GM21737 (cell line): ENCODE data around the gene RIOK2.

Experiments used
- ATAC-seq: cut with Tn5 transposase; IDR thresholded peaks from one replicate; pipeline ENCODE4 v1.9.1; 2021; ENCODE audit warnings: mild to moderate bottlenecking, moderate library complexity; ENCODE audit not compliant: unreplicated experiment

The RIOK2 gene

GRCh38 chr5:97127727-97128126 is 55.3 kb downstream of the RIOK2 start:
- no peak for ATAC-seq

- no peak for ATAC-seq
Observed at GRCh38 chr5:97125125-97125683, 57.8 kb downstream of the RIOK2 start.

GRCh38 chr5:97124335-97124734 is 58.7 kb downstream of the RIOK2 start:
- no peak for ATAC-seq

GRCh38 chr5:97121848-97122247 is 61.2 kb downstream of the RIOK2 start:
- no peak for ATAC-seq

GRCh38 chr5:97120195-97120594 is 62.9 kb downstream of the RIOK2 start:
- ATAC-seq = no peak

GRCh38 chr5:97119007-97119390 is 64.0 kb downstream of the RIOK2 start:
- no peak for ATAC-seq

- peak; percentile 55 for ATAC-seq
Observed at GRCh38 chr5:97118261-97119006, 64.6 kb downstream of the RIOK2 start.

GRCh38 chr5:97115932-97116331 is 67.1 kb downstream of the RIOK2 start:
- ATAC-seq = no peak

GRCh38 chr5:97112230-97112629 is 70.8 kb downstream of the RIOK2 start:
- ATAC-seq = no peak

- no peak for ATAC-seq
Observed at GRCh38 chr5:97111616-97112015, 71.4 kb downstream of the RIOK2 start.

- no peak for ATAC-seq
Observed at GRCh38 chr5:97111004-97111403, 72.0 kb downstream of the RIOK2 start.
